AG04450 (cell line): ENCODE data around the gene PHC2. TPM values are rescaled to one million over a fixed set of nuclear protein-coding genes. Genes with fewer than 3 reads are reported as not detected.

Experiments
- CTCF ChIA-PET: fragments of 300-600, 350-600 bp; formaldehyde crosslinking; extraction: SDS; loops from one replicate; lab custom pipeline; 2022; ENCODE audit warnings: antibody characterized with exemption, inconsistent platforms; lab: Charles Lee
- POLR2A ChIA-PET: fragments of 350-600 bp; formaldehyde crosslinking; extraction: SDS; loops from one replicate; lab custom pipeline; 2021; ENCODE audit warnings: antibody characterized with exemption, inconsistent platforms; lab: Yijun Ruan, JAX
- DNase-seq: peaks from one replicate; pipeline ENCODE4 v3.0.0-alpha.2; 2011; ENCODE audit warnings: low read depth, low spot score
- H3K27ac ChIP-seq: one replicate; pipeline ENCODE4 v1.5.1; 2012; ENCODE audit warnings: low read depth, low read length, control low read depth
- H3K27me3 ChIP-seq: one replicate; pipeline ENCODE4 v1.6.0; 2012; ENCODE audit warnings: low read length; ENCODE audit not compliant: control insufficient read depth, insufficient read depth
- H3K4me3 ChIP-seq: 2 replicates; pipeline ENCODE4 v1.5.1; 2011; ENCODE audit warnings: mild to moderate bottlenecking, low read depth, low read length, control low read depth
- H3K9me3 ChIP-seq: 2 replicates; pipeline ENCODE4 v1.5.1; 2012; ENCODE audit warnings: low read length; ENCODE audit not compliant: control insufficient read depth, insufficient read depth
- CTCF ChIP-seq: IDR thresholded peaks from 2 replicates; pipeline ENCODE4 v1.5.1; 2011; ENCODE audit warnings: low read depth, low read length, control low read depth, inconsistent platforms
- polyA plus RNA-seq: library from polyadenylated mRNA; depleted of rRNA; stranded (reverse); fragments of >200 nt; gene quantifications from 2 replicates; pipeline ENCODE4 v1.2.3, GENCODE V29; 2011; rRNA removed
- small RNA-seq: library from RNA; depleted of rRNA; stranded (forward); fragments of <200 nt; gene quantifications from one replicate; pipeline ENCODE3, GENCODE V24; 2012; ENCODE audit warnings: low read depth; ENCODE audit not compliant: insufficient read length

Gene PHC2
- polyA plus RNA-seq, 1 experiment = 47.1 TPM

- DNase-seq = no peak
- TF ChIP-seq CTCF = no peak
- CTCF ChIA-PET = interaction anchor here (2.4 kb wide), 1 partner anchor 22 kb away, joined by 21 read pairs; no protein-coding TSS in a partner anchor
- Histone ChIP-seq H3K4me3 (no peak overlapping the region), H3K9me3 (no peaks in the 10 kb centered on the region; the same call in 1 of the 2 replicates), H3K27ac (no peak overlapping the region), H3K27me3 (no peaks in the 10 kb centered on the region)
- POLR2A ChIA-PET = interaction anchor here (0.6 kb wide), 2 partner anchors 77 to 81 kb away, joined by 3 to 4 read pairs; no protein-coding TSS in a partner anchor
Observed at GRCh38 chr1:33273961-33274371, 156.9 kb downstream of the PHC2 start.

Small RNAs within 50 kb of the gene (small RNA-seq; reads per million reads assigned to genes)
- not detected for gene RN7SKP16

Other genes starting within 250 kb of the PHC2 start
- gene TRIM62, start 249.1 kb downstream of the PHC2 start, polyA plus RNA-seq = 4.5 and 7.2 TPM in 2 replicates
- gene ZNF362, start 174.6 kb downstream of the PHC2 start, polyA plus RNA-seq = 9.0 and 11.8 TPM in 2 replicates
- not detected in 2 replicates for gene A3GALT2, start 110.0 kb downstream of the PHC2 start, polyA plus RNA-seq
- gene ZSCAN20, start 41.5 kb upstream of the PHC2 start, polyA plus RNA-seq = 3.5 and 3.9 TPM in 2 replicates